ENCODE data around the gene NRXN3. TPM values are rescaled to one million over a fixed set of nuclear protein-coding genes. Genes with fewer than 3 reads are reported as not detected.

The NRXN3 gene
- total RNA-seq, 1 donor, result under 0.01 TPM

GRCh38 chr14:78633752-78634151, 463.6 kb downstream of the NRXN3 start:
- Histone ChIP-seq H3K4me1 (ENCODE audit: insufficient read depth, low read length) (no peaks in the 10 kb centered on the region), H3K9me3 (ENCODE audit: low read depth, low read length) (no peaks in the 10 kb centered on the region), H3K4me3 (ENCODE audit: low read length) (no peak overlapping the region), H3K27me3 (ENCODE audit: insufficient read depth, low read length) (no peaks in the 10 kb centered on the region)

DNA sequence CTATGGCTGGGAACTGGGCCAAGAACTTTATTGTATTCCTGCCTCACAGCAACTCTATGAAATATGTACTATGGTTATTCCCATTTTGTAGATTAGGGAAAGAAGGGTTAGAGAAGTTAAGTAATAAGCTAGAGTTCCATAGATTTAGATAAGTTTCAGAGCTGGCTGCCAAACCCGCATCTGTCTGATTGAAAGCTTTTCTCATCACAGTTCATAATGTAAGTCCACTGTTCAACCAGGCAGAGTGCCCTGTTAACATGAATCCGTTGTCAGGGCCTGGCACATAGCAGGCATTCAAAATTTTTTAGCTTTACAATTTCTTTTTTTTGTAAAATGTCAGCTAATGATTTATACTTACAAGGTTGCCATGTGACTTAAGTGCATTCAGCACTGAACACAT, 467.3 kb downstream of the NRXN3 start:
- no peaks in the 10 kb centered on the region for H3K9me3 ChIP-seq (ENCODE audit: low read depth, low read length)
- H3K4me1 ChIP-seq (ENCODE audit: insufficient read depth, low read length), result no peaks in the 10 kb centered on the region
- no peak overlapping the region for H3K4me3 ChIP-seq (ENCODE audit: low read length)
- no peaks in the 10 kb centered on the region for H3K27me3 ChIP-seq (ENCODE audit: insufficient read depth, low read length)

GRCh38 chr14:78637908-78638475, 467.8 kb downstream of the NRXN3 start:
- Histone ChIP-seq H3K27me3 (ENCODE audit: insufficient read depth, low read length) (no peaks in the 10 kb centered on the region), H3K4me1 (ENCODE audit: insufficient read depth, low read length) (no peaks in the 10 kb centered on the region), H3K9me3 (ENCODE audit: low read depth, low read length) (no peaks in the 10 kb centered on the region), H3K4me3 (ENCODE audit: low read length) (no peak overlapping the region)

GRCh38 chr14:78638926-78639325, 468.8 kb downstream of the NRXN3 start:
- Histone ChIP-seq H3K9me3 (ENCODE audit: low read depth, low read length) (no peaks in the 10 kb centered on the region), H3K27me3 (ENCODE audit: insufficient read depth, low read length) (no peaks in the 10 kb centered on the region), H3K4me3 (ENCODE audit: low read length) (no peak overlapping the region), H3K4me1 (ENCODE audit: insufficient read depth, low read length) (no peaks in the 10 kb centered on the region)

DNA sequence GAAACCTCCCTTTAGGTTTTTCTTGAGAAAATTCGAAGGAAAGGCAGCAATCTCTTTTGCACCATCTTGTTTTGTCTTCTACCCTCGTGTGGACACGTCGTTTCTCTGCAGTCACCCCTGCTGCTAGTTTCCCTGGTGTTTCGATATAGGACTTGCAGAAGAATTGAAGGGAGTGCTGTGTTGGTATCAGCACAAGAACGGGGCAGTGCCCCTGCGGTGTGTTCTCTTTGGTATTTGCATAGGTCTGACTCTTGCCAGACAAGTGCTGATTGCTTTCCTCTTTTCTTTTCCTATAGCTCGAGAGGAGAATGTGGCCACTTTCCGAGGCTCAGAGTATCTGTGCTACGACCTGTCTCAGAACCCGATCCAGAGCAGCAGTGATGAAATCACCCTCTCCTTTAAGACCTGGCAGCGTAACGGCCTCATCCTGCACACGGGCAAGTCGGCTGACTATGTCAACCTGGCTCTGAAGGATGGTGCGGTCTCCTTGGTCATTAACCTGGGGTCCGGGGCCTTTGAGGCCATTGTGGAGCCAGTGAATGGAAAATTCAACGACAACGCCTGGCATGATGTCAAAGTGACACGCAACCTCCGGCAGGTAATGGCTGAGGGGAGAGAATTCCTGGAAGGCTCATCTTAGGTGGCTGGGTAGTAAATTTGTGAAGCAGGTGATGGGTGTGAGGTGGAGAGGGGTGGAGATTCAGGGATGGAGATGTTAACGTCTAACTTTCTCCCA, 474.8 kb downstream of the NRXN3 start:
- Histone ChIP-seq H3K27me3 (ENCODE audit: insufficient read depth, low read length) (no peaks in the 10 kb centered on the region), H3K9me3 (ENCODE audit: low read depth, low read length) (no peaks in the 10 kb centered on the region), H3K4me1 (ENCODE audit: insufficient read depth, low read length) (no peaks in the 10 kb centered on the region), H3K4me3 (ENCODE audit: low read length) (no peak overlapping the region)

DNA sequence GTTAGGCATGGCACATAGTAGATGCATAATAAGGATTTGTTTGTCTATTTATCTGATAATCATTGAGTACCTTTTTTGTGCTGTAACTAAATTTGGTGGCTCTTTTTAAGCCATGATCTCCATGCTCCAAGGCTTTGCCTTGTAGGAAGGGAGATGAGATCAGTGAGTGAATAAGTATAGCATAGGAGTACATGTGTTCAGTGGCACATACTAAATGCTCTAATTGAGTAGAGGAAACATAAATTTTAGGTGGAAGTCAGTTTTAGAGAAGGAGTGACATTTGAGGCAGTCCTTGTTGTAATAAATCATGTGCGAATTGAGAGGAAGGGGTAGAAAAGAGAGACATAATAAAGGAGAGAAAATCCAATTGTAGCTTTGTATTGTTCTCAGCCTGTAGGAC, 482.6 kb downstream of the NRXN3 start:
- Histone ChIP-seq H3K4me3 (ENCODE audit: low read length) (no peak overlapping the region), H3K9me3 (ENCODE audit: low read depth, low read length) (no peaks in the 10 kb centered on the region), H3K4me1 (ENCODE audit: insufficient read depth, low read length) (no peaks in the 10 kb centered on the region), H3K27me3 (ENCODE audit: insufficient read depth, low read length) (no peaks in the 10 kb centered on the region)

- H3K4me3 ChIP-seq (ENCODE audit: low read length), result no peak overlapping the region
- no peaks in the 10 kb centered on the region for H3K27me3 ChIP-seq (ENCODE audit: insufficient read depth, low read length)
- no peaks in the 10 kb centered on the region for H3K9me3 ChIP-seq (ENCODE audit: low read depth, low read length)
- H3K4me1 ChIP-seq (ENCODE audit: insufficient read depth, low read length), result no peaks in the 10 kb centered on the region
These were observed 483.0 kb downstream of the NRXN3 start for GRCh38 chr14:78653173-78653572.

DNA sequence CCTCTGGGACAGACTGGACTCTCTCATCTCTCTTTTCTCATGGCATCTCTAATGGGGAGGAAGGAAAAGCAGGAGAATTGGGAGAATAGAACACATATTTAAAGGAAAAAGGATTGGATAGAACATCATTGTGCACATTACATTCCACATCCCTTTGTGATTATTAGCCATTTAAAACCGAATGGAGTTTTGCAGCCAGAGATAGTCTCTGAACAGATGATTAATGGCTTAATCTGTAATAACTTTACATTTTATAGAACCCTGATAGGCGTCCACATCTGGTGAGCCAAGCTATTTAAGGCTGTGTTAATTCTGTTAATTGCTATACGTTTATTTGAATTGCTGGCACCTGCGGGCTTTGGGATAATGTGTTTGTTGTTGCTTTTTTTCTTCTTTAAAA, 487.3 kb downstream of the NRXN3 start:
- no peak overlapping the region for H3K4me3 ChIP-seq (ENCODE audit: low read length)
- H3K27me3 ChIP-seq (ENCODE audit: insufficient read depth, low read length), result no peaks in the 10 kb centered on the region
- H3K9me3 ChIP-seq (ENCODE audit: low read depth, low read length), result no peaks in the 10 kb centered on the region
- H3K4me1 ChIP-seq (ENCODE audit: insufficient read depth, low read length), result no peaks in the 10 kb centered on the region

- H3K27me3 ChIP-seq (ENCODE audit: insufficient read depth, low read length), result no peaks in the 10 kb centered on the region
- no peaks in the 10 kb centered on the region for H3K4me1 ChIP-seq (ENCODE audit: insufficient read depth, low read length)
- no peaks in the 10 kb centered on the region for H3K9me3 ChIP-seq (ENCODE audit: low read depth, low read length)
- no peak overlapping the region for H3K4me3 ChIP-seq (ENCODE audit: low read length)
These were observed 494.7 kb downstream of the NRXN3 start for GRCh38 chr14:78664841-78665240.

- no peak overlapping the region for H3K4me3 ChIP-seq (ENCODE audit: low read length)
- no peaks in the 10 kb centered on the region for H3K4me1 ChIP-seq (ENCODE audit: insufficient read depth, low read length)
- H3K27me3 ChIP-seq (ENCODE audit: insufficient read depth, low read length), result no peaks in the 10 kb centered on the region
- no peaks in the 10 kb centered on the region for H3K9me3 ChIP-seq (ENCODE audit: low read depth, low read length)
These were observed 496.3 kb downstream of the NRXN3 start for GRCh38 chr14:78666336-78667056.

DNA sequence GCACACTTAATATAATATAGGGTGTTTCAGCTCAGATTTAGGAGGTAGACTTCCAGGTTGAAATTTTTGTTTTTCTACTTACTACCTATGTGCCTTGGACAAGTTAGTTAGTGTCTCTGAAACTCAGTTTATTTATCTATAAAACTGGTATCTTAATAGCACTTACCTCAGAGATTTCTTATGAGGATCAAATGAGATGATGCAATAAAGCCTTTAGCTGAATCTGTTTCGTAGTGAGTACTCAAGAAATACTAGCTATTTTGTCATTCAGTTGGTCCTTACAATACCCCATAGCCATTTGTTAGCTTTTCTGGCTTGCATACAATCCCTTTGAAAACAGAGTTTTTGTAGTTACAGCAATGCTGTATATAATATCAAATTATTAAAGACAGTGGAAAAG, 497.0 kb downstream of the NRXN3 start:
- Histone ChIP-seq H3K27me3 (ENCODE audit: insufficient read depth, low read length) (no peaks in the 10 kb centered on the region), H3K4me1 (ENCODE audit: insufficient read depth, low read length) (no peaks in the 10 kb centered on the region), H3K9me3 (ENCODE audit: low read depth, low read length) (no peaks in the 10 kb centered on the region), H3K4me3 (ENCODE audit: low read length) (no peak overlapping the region)

DNA sequence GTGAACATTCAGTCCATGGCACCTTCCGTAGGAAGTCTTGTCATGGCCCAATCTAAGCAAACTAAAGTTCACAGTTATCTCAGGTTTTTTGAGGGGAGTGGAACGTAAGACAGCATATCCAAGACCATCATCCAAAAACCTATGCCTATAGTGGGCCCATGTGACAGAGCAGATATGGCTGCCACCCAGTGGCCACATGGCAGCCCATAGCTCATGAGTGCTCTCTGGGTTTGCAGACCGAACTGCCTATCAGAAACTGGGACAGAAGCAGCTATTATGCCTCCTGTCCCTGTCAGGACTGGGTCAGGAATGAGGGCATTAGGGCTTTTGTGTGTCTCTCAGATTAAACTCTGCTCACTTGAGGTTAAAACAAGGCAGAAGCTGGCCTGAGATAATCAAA, 503.7 kb downstream of the NRXN3 start:
- Histone ChIP-seq H3K27me3 (ENCODE audit: insufficient read depth, low read length) (no peaks in the 10 kb centered on the region), H3K9me3 (ENCODE audit: low read depth, low read length) (no peaks in the 10 kb centered on the region), H3K4me3 (ENCODE audit: low read length) (no peak overlapping the region), H3K4me1 (ENCODE audit: insufficient read depth, low read length) (no peaks in the 10 kb centered on the region)

- Histone ChIP-seq H3K9me3 (ENCODE audit: low read depth, low read length) (no peaks in the 10 kb centered on the region), H3K4me1 (ENCODE audit: insufficient read depth, low read length) (no peaks in the 10 kb centered on the region), H3K27me3 (ENCODE audit: insufficient read depth, low read length) (no peaks in the 10 kb centered on the region), H3K4me3 (ENCODE audit: low read length) (no peak overlapping the region)
These were observed 504.6 kb downstream of the NRXN3 start for GRCh38 chr14:78674820-78675219.

DNA sequence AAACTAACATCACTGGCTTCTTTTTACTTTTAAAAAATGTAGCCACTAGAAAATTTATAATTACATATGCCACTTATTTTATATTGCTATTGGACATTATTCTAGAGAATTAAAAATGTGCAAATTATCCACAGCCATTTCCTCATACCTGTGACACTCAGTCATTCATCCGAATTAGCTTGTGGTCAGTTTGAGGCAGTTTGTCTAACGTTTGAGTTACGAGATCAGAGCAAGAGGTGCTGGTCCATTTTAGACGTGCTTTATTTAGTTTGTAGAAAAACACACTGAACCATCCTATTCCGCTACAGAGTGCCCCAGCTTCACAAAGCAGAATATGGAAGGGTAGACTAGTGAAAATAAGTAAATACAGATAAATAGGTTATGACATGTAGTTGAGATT, 513.0 kb downstream of the NRXN3 start:
- Histone ChIP-seq H3K27me3 (ENCODE audit: insufficient read depth, low read length) (no peaks in the 10 kb centered on the region), H3K4me3 (ENCODE audit: low read length) (no peak overlapping the region), H3K9me3 (ENCODE audit: low read depth, low read length) (no peaks in the 10 kb centered on the region), H3K4me1 (ENCODE audit: insufficient read depth, low read length) (no peaks in the 10 kb centered on the region)

DNA sequence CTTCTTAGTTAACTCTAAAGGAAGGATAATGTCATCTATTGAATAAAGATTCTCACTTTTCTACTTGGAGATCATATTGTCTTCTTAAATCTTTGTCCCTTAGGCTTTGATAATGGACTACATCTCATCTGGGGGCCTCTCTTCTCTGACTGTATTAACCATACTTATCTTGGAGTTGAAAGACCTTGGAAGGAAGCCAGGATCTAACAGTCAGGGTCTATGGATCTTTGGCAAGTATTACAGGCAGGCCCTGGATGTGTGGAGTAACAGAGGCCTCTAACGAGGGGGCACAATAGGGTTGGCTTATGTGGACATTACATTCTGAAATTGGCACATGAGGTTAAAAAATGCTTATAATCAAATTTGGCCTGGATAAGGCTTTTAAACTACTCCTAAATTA, 513.8 kb downstream of the NRXN3 start:
- no peaks in the 10 kb centered on the region for H3K27me3 ChIP-seq (ENCODE audit: insufficient read depth, low read length)
- H3K4me3 ChIP-seq (ENCODE audit: low read length), result no peak overlapping the region
- no peaks in the 10 kb centered on the region for H3K4me1 ChIP-seq (ENCODE audit: insufficient read depth, low read length)

GRCh38 chr14:78688503-78688902, 518.3 kb downstream of the NRXN3 start:
- no peaks in the 10 kb centered on the region for H3K27me3 ChIP-seq (ENCODE audit: insufficient read depth, low read length)
- H3K4me1 ChIP-seq (ENCODE audit: insufficient read depth, low read length), result no peaks in the 10 kb centered on the region
- no peaks in the 10 kb centered on the region for H3K9me3 ChIP-seq (ENCODE audit: low read depth, low read length)
- no peak overlapping the region for H3K4me3 ChIP-seq (ENCODE audit: low read length)

More for the DNA sequence above, 513.8 kb downstream of the NRXN3 start:
- no peaks in the 10 kb centered on the region for H3K9me3 ChIP-seq (ENCODE audit: low read depth, low read length)
